ENCODE data around the gene SERAC1.

DNA sequence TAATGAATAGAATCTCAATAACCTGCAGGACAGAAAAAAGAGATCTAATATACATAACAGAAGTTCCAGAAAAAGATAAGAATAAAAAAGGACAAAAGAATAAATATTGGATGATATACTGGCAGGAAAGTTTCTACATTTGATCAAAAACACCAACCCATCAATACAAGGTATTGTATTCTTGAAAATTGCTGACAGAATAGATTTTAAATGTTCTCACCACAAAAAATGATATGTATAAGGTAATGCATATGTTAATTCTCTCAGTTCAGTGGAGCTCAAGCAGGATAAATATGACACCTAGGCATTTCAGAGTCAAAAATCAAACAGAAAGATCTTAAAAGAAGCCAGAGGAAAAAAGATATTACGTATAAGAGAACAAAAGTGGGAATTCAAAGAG, 43.8 kb downstream of the SERAC1 start:
- no peak for TF ChIP-seq POLR2A (IDR thresholded peaks at IDR 0.05)
- no peak for TF ChIP-seq EP300 (IDR thresholded peaks at IDR 0.05)
- TF ChIP-seq, protein P1, sequence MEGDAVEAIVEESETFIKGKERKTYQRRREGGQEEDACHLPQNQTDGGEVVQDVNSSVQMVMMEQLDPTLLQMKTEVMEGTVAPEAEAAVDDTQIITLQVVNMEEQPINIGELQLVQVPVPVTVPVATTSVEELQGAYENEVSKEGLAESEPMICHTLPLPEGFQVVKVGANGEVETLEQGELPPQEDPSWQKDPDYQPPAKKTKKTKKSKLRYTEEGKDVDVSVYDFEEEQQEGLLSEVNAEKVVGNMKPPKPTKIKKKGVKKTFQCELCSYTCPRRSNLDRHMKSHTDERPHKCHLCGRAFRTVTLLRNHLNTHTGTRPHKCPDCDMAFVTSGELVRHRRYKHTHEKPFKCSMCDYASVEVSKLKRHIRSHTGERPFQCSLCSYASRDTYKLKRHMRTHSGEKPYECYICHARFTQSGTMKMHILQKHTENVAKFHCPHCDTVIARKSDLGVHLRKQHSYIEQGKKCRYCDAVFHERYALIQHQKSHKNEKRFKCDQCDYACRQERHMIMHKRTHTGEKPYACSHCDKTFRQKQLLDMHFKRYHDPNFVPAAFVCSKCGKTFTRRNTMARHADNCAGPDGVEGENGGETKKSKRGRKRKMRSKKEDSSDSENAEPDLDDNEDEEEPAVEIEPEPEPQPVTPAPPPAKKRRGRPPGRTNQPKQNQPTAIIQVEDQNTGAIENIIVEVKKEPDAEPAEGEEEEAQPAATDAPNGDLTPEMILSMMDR (IDR thresholded peaks at IDR 0.05): no peak
- no peak for TF ChIP-seq POLR2AphosphoS5 (IDR thresholded peaks at IDR 0.05)
